ENCODE measurements around the gene CRIP2. TPM values are rescaled to one million over a fixed set of nuclear protein-coding genes. Genes with fewer than 3 reads are reported as not detected.

CRIP2 gene
- total RNA-seq, 3 donors from 2014 or later (not counting 1 experiment from before 2014, with no cell fraction given) = 1.7 to 4.6 (median 2.0) TPM

DNA sequence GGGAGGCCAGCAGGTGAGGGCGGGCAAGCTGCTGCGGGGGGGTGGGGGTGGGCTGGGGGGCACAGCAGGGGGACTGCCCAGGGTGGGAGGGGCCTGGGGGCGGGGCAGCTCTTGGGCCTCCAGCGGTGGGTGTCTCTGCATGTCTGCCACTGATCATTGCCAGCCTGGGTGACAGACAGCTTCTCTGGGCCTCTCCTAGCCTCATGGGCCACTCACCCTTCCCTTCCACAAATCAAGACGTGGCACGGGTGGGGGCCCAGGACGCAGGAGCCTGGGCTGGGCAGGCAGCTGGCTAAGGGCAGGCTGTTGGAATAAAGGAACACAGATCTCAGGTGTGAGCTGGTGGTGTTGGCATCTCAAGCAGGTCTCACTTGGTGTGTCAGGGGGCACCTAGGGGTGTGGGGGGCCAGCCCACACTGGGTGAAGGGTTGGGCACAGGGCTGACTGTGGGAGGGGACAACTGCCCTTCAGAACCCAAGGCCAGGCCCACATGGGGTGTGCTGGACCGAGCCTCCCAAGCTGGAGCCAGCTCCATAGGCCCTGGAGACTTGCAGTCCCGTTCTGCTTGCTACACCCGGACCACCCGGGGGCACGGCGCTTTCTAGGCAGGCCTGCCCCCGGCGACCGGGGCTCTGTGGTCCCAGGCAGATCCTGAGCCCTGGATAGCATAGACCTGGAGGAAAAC is 19.4 kb downstream of the CRIP2 start:
- intact Hi-C loops (cut with micrococcal nuclease) = loop anchor here (5.0 kb wide), 2 partner anchors 33 to 97 kb away; partner anchors contain the start of genes TEX22 and TMEM121

GRCh38 chr14:105494606-105494929 is 19.9 kb downstream of the CRIP2 start:
- H3K9me3 Mint-ChIP-seq = no peaks in the 10 kb centered on the region
- H3K9me3 ChIP-seq (ENCODE audit: control insufficient read depth, insufficient read depth, low read length) = no peaks in the 10 kb centered on the region
- no peak overlapping the region for H3K4me3 ChIP-seq (ENCODE audit: low read length)
- H3K27me3 Mint-ChIP-seq (ENCODE audit: low read depth in 2 of 2) = no peaks in the 10 kb centered on the region
- H3K27ac Mint-ChIP-seq = peak overlapping the region in 1 of 2 donors; percentile 41
- H3K27ac ChIP-seq (ENCODE audit: low read length) = no peak overlapping the region
- TF ChIP-seq, protein P1, sequence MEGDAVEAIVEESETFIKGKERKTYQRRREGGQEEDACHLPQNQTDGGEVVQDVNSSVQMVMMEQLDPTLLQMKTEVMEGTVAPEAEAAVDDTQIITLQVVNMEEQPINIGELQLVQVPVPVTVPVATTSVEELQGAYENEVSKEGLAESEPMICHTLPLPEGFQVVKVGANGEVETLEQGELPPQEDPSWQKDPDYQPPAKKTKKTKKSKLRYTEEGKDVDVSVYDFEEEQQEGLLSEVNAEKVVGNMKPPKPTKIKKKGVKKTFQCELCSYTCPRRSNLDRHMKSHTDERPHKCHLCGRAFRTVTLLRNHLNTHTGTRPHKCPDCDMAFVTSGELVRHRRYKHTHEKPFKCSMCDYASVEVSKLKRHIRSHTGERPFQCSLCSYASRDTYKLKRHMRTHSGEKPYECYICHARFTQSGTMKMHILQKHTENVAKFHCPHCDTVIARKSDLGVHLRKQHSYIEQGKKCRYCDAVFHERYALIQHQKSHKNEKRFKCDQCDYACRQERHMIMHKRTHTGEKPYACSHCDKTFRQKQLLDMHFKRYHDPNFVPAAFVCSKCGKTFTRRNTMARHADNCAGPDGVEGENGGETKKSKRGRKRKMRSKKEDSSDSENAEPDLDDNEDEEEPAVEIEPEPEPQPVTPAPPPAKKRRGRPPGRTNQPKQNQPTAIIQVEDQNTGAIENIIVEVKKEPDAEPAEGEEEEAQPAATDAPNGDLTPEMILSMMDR (IDR thresholded peaks at IDR 0.05) = no peak
- H3K36me3 Mint-ChIP-seq = no peaks in the 10 kb centered on the region
- peaks cover 8 to 16% of the 10 kb centered on the region in 2 donors for H3K4me1 Mint-ChIP-seq
- no peak for ATAC-seq
- peaks cover 3% of the 10 kb centered on the region for H3K36me3 ChIP-seq (ENCODE audit: control insufficient read depth, insufficient read depth, low read length)
- WGBS (ENCODE audit: insufficient coverage) = 94% methylated on average over 6 of the region's 6 CpGs
- no peak overlapping the region for H3K4me3 Mint-ChIP-seq
- H3K4me1 ChIP-seq (ENCODE audit: control insufficient read depth, insufficient read depth, low read length) = peaks cover 17% of the 10 kb centered on the region
- no peaks in the 10 kb centered on the region for H3K27me3 ChIP-seq (ENCODE audit: control insufficient read depth, insufficient read depth, low read length)
- DNase-seq = no peak
- intact Hi-C loops (cut with micrococcal nuclease) = loop anchor here (5.0 kb wide), 2 partner anchors 33 to 97 kb away; partner anchors contain the start of genes TEX22 and TMEM121

More for the DNA sequence above, 19.4 kb downstream of the CRIP2 start:
- Histone ChIP-seq H3K4me3 (ENCODE audit: low read length) (no peak overlapping the region), H3K4me1 (ENCODE audit: control insufficient read depth, insufficient read depth, low read length) (peaks cover 22% of the 10 kb centered on the region), H3K9me3 (ENCODE audit: control insufficient read depth, insufficient read depth, low read length) (no peaks in the 10 kb centered on the region), H3K36me3 (ENCODE audit: control insufficient read depth, insufficient read depth, low read length) (peaks cover 3% of the 10 kb centered on the region), H3K27ac (ENCODE audit: low read length) (no peak overlapping the region), H3K27me3 (ENCODE audit: control insufficient read depth, insufficient read depth, low read length) (no peaks in the 10 kb centered on the region)
- Mint-ChIP-seq H3K9me3 (no peaks in the 10 kb centered on the region), H3K4me1 (peaks cover 13 to 21% of the 10 kb centered on the region in 2 donors), H3K27ac (no peak overlapping the region), H3K36me3 (no peaks in the 10 kb centered on the region), H3K27me3 (ENCODE audit: low read depth in 2 of 2) (no peaks in the 10 kb centered on the region), H3K4me3 (no peak overlapping the region)
- TF ChIP-seq, protein P1 (IDR thresholded peaks at IDR 0.05) = no peak
- ATAC-seq (no peak), DNase-seq (no peak)
- WGBS (ENCODE audit: insufficient coverage) = 96% methylated on average over 14 of the region's 16 CpGs

GRCh38 chr14:105495101-105495989 is 20.7 kb downstream of the CRIP2 start:
- no peaks in the 10 kb centered on the region for H3K9me3 Mint-ChIP-seq
- no peaks in the 10 kb centered on the region for H3K36me3 Mint-ChIP-seq
- peaks cover 10% of the 10 kb centered on the region for H3K4me1 ChIP-seq (ENCODE audit: control insufficient read depth, insufficient read depth, low read length)
- H3K4me3 ChIP-seq (ENCODE audit: low read length) = no peak overlapping the region
- ATAC-seq = no peak
- peaks cover 3% of the 10 kb centered on the region for H3K36me3 ChIP-seq (ENCODE audit: control insufficient read depth, insufficient read depth, low read length)
- intact Hi-C loops (cut with micrococcal nuclease) = no loop called here
- H3K27ac Mint-ChIP-seq = peak overlapping the region in 1 of 2 donors; percentile 41
- no peak for DNase-seq
- WGBS (ENCODE audit: insufficient coverage) = 96% methylated on average over 18 of the region's 18 CpGs
- peaks cover 6 to 12% of the 10 kb centered on the region in 2 donors for H3K4me1 Mint-ChIP-seq
- no peaks in the 10 kb centered on the region for H3K9me3 ChIP-seq (ENCODE audit: control insufficient read depth, insufficient read depth, low read length)
- H3K27ac ChIP-seq (ENCODE audit: low read length) = no peak overlapping the region
- TF ChIP-seq, protein P1 (IDR thresholded peaks at IDR 0.05) = no peak
- H3K4me3 Mint-ChIP-seq = no peak overlapping the region
- H3K27me3 ChIP-seq (ENCODE audit: control insufficient read depth, insufficient read depth, low read length) = no peaks in the 10 kb centered on the region
- H3K27me3 Mint-ChIP-seq (ENCODE audit: low read depth in 2 of 2) = no peaks in the 10 kb centered on the region

Measured in natural killer cell (primary cell).